ENCODE measurements around the gene RFX8.
"Not testable (repeated sequence)": the region's sequence is repeated elsewhere in the genome, so short reads cannot be mapped to it uniquely, and the experiment has no call there.

RFX8 gene

DNA sequence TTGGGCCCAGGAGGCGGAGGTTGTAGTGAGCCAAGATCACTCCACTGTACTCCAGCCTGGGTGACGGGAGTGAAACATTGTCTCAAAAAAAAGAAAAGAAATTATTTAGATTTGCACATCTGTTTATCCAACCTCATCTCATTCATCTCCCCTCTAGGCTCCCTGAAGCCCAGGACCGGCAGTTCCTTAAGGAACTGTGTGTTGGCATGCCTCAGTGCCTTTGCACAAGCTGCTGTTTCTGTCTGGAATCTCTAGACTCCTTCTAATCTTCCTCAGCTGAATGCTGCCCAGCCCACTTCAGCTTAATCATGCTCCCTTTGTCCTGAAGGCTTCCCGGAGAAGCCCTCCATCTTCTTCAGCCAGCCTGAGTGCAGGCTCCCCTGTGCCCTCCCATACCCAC lies 10.9 kb upstream of the RFX8 start:
- no peak for DNase-seq

DNA sequence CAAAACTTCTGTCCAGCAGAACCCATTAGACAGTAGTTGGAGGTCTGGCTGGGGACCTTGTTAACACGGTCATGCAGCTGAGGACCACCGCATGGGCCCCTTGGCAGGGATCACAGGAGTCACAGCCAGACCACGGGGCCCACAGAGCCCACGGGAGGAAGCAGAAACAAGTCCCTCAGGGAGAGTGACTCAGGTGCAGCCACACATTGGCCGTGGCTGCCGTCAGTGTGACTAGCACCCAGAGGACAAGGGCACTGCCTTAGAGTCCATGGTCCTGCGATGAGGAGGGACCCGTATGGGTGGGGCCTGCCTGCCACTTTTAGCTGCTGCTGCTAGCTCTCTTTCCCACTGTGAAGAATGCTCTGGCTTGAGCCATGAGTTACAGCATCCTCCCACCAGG lies 5.9 kb upstream of the RFX8 start:
- DNase-seq: no peak

DNA sequence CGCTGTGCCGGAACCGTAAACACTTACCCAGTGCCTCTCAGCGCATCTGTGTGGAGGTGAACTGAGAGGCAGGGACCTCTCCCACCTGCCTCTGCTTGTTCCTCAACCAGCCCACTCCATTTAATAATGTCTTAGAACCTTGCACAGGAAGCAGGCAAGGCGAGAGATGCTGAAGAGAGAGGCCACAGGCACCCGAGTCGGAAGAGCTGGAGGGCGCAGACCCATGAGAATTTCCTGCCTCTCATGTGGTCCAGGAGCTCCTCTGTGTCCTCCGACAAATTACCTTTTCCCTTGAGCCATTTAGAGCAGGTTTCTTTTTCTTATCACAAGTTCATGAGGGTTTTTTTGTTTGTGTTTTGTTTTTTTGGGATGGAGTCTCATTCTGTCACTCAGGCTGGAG lies 4.9 kb upstream of the RFX8 start:
- no peak for DNase-seq

DNA sequence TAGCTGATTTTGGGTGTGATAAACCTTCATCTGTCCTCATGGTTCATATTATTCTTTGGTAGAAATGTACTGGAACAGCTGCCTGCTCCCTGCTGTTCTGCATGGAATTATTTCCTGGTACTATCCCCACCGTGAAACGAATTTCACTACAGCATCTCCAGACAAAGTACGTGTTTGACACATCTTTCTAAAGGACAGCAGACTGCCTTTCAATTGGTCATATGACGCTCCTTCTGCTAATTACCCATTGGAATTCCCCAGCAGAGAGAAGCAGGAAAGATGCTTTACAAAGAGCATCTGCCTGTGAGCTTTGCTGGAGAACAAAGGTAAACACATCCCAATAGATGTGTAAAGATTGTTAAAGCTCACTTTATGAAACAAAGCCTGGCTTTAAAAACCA lies 4.4 kb upstream of the RFX8 start:
- no peak for DNase-seq

DNA sequence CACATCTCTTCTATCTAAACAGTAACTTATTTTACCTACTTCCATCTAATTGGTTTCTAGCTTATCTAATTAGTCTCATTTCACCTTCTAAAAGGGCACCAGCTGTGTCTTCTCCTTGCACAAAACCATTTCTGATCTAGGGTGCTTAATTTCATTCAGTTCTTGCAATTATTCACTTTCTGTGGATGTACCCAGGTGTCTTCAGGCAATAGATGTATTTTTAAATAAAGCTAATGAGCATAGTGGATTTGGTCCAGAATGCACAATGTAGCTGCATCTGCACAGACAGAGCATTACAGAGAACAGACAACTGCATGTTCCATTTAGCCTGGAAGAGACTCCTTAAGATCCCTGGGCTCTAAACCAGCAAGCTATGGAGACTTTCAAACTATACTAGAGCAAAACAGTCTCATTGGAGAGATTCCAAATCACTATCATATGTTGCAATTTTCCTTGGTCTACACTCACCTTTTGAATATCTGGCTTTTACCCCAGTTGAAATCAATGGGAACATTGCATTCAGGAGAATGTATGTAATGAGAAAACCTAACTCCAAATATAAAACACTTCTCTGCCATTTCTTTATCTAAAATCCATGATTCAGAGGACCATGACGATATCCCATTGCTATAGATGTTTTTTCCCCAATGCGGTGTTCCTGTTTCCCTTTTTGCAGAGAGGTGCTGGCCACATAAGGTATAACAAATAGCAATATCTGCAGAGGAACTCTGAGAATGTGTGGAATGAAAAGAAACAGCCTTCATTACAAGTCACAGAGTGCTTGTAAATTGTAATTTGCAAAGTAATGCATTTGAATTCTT lies 3.5 kb upstream of the RFX8 start:
- DNase-seq: no peak

DNA sequence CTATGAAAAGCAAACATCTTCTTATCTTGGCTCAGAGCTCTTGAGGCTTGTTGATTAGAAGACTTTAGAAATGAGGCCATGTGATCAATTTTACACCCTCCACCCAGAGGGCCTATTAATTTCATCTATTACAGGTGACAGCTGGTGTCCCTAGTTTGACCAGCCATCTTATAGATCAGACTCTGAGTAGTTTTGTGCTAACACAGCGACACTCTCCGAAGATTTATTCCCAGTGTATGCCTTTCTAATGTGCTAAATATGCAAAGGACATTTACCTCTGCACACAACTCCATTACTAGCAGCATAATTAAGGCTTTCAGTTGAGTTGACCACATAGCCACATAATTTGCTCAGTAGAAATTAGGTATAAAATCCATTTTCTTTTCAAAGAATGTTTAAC lies 2.6 kb upstream of the RFX8 start:
- no peak for DNase-seq

DNA sequence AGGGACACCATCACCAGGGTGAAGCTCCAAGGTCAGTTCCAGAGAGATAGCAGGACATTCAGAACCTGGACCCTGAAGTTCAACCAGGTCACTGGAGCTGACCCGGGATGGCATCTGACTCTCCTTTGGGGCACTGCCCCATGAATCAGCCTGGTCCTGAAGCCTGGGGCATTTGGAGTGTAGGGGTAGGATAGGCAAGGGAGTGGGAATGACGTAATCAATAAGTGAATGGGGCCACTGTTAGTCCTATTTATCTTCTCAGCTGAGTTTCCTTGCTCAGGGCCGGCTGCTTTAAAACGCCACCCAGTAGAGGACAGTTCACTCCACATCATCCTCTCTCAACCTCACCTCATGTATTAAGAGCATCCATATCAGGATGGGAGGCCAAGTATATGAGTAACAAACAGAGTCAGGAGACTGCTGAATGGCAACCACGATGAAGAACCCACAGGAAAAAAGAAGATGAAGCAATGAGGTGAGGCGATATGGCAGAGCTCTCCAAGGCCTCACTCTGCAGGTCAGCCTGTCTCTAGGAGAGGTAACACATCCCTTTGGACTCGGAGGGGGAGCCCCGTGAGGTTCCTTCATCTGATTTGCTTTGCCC lies 1.8 kb upstream of the RFX8 start:
- no peak for DNase-seq

DNA sequence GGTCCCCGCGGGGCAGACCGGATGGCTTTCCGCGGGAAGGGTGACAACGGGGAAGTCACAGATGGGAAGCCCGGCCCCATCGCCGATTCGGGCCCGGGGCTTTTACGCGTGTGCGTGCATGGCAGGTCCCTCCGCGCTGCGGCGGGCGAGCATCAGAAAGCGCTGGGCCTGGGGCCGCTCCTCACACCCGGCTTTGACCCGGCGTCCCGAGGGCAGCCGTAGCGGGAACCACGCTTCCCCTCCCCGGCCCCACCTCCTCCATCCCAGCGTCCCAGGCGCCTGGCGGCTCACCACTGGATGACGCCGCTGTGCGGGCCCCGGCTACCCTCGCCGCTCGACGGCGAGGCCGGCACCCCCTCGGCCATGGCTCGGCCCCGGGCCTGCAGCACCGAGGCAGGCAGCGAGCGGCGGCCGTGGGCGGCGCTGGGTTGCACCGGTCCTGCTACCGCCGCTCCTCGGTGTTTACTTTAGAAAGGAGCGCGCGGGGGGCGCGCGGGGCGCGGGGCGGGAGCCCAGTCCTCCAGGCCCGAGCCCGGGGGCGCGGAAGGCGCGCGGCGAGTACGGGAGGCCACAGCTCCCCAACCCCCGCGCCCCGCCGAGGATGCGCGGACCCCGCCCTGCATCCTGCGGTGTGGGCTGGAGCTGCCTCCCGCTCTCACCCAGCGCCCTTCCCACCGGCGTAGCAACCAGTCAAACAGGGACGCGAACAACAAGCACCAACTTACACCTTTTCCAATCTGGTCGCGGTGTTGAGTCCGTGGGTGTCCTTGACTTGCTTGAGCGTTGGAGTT lies 806 bp downstream of the RFX8 start:
- no peak for DNase-seq

DNA sequence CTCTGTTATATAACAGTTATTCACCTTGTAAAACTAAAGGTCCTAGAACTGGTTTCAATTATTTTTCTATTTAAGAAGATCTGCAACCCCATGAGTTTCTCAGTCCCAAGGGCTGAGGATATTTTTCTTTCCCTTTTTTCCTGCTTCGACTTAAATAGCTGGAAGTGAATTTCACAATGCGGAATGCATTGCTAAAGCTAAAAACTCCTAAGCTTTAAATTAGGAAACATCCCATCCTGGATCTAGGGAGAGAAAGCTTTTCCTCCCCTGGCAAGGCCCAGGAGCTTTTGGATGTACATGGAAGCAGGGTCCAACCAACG lies 1.4 kb downstream of the RFX8 start:
- DNase-seq: no peak

DNA sequence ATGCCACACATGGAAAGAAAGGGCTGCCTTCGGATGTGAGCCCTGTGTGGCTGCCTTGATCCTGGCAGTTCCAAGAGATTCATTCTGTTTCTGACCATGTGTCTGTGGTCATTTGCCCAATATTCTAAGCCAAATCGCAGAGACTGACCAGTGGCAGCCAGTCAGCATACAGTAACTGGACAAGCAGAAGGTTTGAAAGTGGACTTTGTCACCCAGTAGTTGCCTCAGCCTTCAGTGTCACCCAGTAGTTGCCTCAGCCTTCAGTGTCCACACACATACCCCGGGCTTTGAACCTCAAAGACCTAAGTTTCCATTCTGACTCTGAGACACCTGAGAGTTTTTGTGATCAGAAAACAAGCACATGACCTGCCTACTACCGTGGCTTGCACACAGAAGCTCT lies 5.0 kb downstream of the RFX8 start:
- no peak for DNase-seq

DNA sequence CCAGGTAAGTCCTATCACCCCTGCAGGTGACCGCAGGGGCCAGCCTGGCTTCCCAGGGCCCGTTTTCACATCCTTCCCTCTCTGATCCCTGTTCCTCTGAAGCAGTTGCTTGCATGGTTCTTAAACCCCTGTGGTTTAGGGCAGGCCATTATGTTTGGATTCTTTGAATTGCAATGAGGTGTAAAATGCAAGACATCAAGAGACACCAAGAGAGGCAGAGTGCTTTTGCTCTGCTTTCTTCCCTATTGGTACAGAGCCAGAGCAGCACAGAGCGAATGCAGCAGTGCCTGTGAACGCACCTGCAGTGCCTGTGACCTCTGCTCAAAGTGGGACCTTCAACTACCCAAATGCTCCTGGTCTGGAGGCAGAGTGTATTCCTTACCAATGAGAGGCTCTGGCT lies 7.6 kb downstream of the RFX8 start:
- no peak for DNase-seq

DNA sequence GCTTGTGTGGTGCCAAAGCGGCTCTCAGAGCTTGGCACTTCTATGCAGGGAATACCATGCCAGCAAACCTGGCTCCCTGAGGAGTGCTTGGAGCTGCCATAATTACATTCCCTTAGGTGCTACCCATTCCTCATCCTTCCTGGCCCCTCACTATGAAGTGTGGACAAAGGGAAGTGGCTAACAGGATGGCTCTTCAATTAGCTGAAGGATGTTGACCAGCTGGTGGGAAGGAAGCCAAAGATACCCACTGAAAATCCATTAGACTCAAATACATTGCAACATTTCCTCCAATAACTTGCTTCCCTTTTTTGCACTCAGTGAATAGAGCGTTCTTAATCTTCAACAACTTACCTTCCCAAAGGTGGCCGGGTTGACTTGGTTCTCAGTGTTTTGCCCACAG lies 8.5 kb downstream of the RFX8 start:
- DNase-seq: no peak

DNA sequence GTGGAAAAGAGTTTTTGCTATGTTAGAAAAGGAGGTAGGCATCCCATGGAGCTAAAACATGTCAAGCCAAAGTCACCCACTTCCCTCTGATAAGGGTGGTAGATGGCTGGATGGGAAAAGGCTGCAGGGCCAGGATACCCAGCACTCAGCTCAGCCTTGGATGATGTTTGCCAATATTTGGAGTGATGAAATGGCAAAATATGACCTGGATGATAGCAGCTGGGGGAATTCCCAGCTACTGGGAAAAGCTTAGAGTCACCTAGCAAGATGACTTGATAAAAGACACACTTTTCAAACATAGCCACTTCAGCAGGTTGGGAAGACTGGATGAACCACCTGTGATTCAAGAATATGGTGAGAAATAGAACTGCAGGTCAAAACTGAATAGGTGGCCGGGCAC lies 10.1 kb downstream of the RFX8 start:
- no peak for DNase-seq

DNA sequence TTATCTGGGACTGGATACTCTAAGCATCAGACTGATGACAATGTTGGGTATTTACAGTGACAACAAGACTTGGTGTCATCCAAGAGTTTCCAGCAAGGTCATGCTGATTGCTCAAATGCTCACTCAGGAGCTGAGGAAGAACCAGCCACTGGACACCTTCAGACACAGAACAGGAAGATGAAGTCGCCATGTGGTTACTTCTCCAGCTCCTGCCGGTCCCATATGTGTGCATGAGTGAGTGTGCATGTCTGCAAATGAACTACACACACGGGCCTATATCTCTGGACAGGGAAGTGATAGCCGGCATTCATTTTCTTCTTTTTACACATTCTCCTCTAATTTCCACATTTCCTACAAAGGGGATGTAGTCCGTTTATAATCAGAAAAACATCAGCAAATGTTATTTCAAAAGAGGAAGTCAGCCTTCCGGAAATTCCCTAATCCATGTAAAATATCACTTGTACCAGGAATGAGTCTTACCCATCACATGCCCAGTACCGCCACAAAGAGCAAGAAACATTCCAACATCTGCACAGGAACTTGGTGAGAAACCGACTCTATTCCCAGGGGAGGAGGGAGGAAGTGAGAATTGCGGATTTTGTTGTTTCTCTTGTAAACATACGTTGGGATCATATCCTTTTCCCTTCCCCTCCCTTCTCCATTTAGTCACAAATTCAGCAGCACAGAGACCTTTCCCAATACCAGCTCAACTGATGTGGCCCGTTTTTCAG lies 10.8 kb downstream of the RFX8 start:
- DNase-seq: no peak

DNA sequence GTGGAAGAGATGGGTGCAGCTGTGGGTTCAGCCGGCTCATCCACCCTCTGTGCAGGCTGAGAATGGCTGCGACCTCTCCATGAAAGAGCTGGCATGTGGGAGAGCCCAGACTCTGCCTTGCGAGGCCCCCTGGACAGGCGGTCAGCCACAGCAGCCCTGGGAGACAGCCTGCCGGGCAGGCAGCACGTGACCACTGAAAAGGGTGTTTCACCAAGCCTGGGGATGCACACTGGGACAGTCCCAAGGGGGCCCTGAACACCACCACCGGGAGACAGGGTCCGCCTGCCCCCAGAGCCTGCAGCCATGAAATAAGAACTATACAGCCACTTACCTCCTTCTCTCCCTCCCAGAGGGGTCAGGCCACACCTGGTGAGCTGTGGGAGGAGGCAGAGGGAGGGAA lies 11.5 kb downstream of the RFX8 start:
- no peak for DNase-seq

DNA sequence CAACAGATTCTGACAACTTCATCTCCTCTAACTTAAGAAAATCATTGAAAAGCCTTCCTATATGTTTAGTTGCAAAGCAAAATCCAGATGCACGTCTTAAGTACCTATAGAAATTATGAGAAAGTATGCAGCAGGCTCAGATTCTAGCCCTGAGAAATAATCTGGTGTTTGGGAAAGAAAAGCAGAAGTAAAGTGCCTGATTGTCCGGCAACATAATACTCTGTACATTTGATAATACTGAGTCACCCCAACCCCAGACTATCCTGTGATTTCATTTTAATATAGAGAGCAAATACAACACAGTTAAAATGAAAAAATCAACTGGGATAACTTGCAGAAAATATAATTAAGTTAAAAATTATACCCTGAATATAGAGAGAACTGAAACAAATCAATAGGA lies 13.5 kb downstream of the RFX8 start:
- DNase-seq: no peak

DNA sequence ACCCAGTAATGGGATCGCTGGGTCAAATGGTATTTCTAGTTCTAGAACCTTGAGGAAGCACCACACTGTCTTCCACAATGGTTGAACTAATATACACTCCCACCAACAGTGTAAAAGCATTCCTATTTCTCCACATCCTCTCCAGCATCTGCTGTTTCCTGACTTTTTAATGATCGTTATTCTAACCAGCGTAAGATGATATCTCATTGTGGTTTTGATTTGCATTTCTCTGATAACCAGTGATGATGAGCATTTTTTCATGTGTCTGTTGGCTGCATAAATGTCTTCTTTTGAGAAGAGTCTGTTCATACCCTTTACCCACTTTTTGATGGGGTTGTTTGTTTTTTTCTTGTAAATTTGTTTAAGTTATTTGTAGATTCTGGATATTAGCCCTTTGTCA lies 20.5 kb downstream of the RFX8 start:
- not testable (repeated sequence) for DNase-seq

DNA sequence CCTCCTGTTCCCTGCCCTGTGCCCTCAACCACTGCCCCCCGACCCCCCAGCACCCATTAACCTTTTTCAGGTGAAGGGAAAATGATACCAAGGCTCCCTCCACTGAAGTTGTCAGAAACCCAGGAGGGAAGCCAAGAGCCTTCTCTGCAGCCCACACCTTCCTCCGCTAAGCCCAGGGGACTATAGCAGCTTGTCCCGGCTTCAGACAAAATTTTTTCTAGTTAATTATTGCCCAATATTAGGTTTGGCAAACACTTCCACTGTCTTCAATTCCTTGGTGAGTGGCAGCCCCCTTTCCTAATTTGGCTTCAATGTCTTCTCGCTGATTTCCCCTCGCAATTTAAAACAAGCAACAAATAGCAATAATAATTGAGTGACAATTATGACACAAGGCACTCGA lies 23.9 kb downstream of the RFX8 start:
- no peak for DNase-seq

DNA sequence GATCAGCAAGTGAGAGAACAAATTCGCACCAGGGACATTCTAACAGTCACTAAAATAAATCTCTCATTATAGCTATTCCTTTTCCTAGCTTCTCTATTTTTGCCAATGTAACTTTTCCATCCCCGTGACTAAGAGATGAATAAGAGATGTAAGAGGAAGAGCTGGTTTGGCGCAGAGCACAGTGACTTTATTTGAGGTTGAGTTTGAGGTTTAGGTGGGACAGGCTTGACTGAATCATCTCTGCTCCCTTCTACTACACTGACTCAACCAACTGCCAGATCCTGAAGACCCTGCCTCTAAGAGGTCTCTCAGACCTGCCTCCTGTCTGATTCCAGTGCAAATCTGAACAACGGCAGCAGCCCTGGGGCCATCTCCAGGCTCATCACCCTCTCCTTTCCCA lies 28.0 kb downstream of the RFX8 start:
- DNase-seq: no peak

DNA sequence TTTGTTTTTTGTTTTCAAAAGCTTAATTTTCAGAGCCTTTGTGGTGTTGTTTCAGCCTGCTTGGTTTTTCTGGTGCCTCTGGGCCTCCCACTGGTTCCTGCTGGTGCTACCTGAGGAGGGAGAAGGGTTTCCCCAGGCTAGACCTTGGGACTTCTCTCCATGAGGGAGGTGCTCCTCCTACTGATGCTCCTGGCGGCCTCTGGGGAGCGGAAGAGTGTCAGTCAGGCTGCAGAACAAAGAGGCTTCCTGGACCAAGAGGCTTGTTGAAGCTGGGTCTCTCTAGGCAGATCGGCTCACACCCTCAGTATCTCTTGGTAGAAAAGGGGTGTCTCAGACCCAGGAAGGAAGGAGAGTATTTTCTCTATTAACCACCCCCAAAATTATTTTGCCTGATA lies 32.2 kb downstream of the RFX8 start:
- no peak for DNase-seq

DNA sequence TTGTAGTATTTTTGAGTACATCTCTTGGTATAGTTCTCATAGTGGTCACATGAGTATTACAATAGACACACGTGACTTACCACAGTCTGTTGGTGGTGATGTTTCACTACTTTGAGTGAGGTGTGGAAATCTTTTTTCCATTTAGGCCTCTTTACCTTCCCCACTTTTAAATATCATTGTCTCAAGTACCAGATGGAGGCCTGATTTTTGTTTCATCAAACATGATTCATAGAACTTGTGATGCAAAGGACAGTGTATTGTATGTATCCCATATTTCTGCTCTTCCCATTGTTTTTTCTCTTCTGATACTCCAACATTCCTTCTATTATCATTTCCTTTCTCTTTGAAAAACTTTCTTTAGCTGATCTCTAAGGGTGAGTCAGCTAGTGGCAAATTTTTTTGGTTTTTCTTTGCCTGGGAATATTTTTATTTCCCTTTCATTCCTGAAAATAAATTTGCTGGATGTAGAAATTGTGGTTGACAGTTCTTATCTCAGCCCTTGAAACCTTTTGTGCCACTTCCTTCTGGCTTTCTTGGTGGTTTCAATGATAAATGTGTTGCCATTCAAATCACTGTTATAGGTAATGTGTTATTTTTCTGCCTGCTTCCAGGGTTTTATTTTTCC lies 32.8 kb downstream of the RFX8 start:
- no peak for DNase-seq

DNA sequence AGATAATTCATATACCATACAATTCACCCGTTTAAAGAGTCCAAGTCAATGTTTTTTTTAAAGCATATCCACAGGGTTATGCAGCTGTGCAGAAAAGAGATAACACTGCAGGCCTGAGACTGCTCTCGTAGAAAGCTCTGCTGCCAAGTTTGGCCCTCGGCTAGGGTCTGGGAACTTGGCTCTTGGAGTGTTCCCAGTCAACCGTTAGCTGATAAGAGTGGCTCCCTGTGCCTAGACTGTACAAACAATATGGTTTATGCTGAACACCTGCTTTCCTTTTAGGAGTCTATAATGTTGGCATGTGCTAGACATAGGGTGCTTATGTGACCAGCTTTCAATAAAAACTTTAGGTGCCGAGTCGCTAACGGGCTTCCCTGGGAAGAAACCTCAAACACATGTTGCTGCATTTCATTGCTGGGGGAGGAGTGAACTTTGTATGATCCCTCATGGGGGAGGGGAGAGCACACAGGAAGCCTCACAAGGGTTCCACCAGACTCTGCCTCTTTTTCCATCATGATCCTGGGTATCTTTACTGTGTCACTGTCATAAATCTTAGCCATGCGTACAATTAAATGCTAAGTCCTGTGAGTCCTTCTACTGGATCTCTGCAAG lies 34.7 kb downstream of the RFX8 start:
- DNase-seq: no peak

DNA sequence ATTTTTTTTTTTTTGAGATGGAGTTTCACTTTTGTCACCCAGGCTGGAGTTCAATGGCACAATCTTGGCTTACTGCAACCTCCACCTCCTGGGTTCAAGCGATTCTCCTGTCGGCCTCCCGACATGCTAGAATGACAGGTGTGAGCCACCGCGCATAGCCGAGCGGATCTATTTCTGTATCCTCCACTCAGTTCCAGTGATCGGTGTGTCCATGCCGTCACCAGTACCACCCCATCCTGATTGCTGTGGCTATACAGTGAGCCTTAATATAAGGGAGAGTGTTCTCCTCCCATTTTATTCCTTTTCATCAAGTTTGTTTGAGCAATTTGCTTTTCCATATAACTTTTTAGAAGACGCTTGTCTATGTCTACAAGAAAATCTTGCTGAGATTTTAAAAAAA lies 35.2 kb downstream of the RFX8 start:
- no peak for DNase-seq

All from NCI-H2081 treated with DMSO at 0.1 percent for 48 hours (cell line).